GM18909 (cell line): ENCODE results near the gene OBSCN.

Source experiments
- ATAC-seq: cut with Tn5 transposase; IDR thresholded peaks from one replicate; pipeline ENCODE4 v1.9.1; 2021; ENCODE audit warnings: mild to moderate bottlenecking; ENCODE audit not compliant: unreplicated experiment, poor library complexity

OBSCN gene

GRCh38 chr1:228347181-228347580 is 139.3 kb downstream of the OBSCN start:
- no peak for ATAC-seq

GRCh38 chr1:228348708-228349467 is 141.0 kb downstream of the OBSCN start:
- no peak for ATAC-seq

DNA sequence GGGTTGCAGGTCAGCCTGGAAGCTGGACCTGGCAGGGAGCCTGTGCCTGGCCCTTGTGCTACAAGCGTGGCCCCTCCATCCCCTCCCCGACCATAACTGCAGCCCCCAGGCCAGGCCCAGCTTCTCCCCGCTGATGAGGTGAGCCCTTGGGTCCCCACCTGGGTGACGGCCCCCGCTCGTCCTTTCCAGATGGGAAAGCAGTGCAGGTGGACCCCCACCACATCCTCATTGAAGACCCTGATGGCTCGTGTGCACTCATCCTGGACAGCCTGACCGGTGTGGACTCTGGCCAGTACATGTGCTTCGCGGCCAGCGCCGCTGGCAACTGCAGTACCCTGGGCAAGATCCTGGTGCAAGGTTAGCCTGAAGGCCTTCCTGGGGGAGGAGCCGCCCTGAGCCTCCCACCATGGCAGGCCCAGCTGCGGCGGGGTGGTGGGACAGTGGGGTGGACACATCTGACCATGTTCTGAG is 141.9 kb downstream of the OBSCN start:
- no peak for ATAC-seq

GRCh38 chr1:228350179-228350742 is 142.4 kb downstream of the OBSCN start:
- no peak for ATAC-seq

DNA sequence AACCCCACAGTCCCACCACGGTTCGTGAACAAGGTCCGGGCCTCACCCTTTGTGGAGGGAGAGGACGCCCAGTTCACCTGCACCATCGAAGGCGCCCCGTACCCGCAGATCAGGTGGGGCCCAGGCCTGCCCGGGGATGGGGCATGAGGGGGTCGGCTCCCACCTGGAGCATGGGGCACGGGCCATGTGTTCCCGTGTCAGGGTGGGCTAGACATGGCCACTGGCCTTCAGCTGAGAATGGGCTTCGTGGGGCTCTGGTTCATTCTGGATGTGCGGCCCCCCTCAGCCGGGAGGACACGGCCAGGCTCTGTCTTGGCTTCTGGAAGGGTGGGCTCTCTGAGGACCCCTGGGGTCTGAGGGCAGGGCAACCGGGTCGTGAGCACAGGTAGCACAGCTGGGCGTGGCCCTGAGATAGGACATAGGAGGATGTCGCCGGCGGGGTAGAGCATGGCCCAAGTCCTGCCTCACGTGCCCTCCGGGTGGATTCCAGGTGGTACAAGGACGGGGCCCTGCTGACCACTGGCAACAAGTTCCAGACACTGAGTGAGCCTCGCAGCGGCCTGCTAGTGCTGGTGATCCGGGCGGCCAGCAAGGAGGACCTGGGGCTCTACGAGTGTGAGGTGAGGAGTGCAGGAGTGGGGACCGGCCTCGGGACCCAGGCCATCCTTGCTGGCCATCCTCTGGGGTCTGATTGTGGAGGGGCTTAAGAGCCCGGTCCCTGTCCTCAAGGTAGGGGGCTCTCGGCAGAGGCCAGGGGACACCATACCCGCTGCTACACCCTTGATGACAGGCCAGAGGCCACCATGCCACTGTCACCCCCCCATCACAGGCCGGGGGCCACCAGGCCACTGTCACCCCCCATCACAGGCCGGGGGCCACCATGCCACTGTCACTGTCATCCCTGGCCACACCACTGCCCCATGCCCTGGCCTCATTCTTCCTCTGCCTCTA is 143.3 kb downstream of the OBSCN start:
- ATAC-seq = no peak

DNA sequence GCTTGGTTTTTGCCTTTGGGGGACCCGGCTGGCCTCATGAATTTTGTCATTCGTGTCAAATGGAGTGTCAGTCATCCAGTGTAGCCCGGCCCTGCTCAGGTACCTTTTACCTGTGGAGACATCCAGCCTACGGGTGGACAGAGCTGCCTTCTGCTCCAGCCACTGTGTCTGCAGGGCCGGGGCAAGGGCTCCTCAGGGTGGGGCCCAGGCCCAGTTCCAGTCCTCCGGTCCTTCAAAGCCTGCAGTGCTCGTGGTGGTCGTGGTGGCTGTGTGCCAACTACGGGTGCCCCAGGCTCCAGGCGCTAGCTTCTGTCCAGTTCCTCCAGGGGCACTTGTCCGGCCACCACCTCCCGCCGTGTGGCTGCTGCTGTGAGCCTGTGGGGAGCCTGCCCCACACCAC is 144.0 kb downstream of the OBSCN start:
- ATAC-seq = no peak

- no peak for ATAC-seq
These were observed 145.0 kb downstream of the OBSCN start for GRCh38 chr1:228352677-228353481.

GRCh38 chr1:228353601-228354371 is 145.9 kb downstream of the OBSCN start:
- ATAC-seq = no peak

DNA sequence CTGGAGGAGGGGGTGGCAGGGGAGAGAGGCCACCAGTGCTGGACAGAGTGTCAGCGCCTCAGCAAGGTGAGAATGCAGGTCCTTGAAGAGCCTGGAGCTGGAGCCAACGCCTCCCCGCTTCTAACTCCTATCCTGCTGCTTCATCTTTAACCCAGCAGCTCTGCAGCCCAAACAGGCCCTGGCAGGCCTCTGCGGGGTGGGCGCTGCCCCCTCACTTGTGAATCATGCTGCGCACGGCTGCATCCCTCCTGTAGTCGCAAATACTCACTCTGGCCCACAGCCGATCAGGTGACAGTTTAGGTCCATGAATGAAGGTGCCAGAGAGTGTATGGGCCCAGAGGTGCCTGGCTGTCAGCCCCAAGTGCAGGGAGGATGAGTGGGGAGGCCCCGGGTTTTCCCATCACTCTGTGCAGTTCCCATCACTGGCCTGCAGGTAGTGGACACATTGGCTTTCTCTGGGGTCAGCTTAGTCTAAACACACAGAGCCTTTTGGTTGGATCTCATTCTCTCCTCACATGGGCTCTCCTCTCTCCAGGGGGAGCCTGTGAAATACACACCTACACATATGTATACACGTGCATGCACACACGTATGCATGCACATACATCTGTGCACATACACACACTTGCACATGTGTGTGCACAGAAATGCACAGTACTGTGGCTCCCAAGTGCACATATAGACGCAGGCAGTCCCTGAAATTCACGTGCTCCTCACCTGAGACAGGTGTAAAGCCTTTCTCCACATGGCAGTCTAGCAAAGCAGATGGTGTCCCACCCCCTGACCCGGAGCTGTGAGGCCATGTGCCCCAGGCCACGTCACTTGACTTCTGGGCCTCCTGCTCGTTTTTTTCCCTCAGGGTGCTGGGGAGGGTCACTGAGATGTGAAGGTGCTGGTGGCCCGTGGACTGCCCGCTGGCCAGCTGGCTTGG is 146.8 kb downstream of the OBSCN start:
- ATAC-seq = no peak

DNA sequence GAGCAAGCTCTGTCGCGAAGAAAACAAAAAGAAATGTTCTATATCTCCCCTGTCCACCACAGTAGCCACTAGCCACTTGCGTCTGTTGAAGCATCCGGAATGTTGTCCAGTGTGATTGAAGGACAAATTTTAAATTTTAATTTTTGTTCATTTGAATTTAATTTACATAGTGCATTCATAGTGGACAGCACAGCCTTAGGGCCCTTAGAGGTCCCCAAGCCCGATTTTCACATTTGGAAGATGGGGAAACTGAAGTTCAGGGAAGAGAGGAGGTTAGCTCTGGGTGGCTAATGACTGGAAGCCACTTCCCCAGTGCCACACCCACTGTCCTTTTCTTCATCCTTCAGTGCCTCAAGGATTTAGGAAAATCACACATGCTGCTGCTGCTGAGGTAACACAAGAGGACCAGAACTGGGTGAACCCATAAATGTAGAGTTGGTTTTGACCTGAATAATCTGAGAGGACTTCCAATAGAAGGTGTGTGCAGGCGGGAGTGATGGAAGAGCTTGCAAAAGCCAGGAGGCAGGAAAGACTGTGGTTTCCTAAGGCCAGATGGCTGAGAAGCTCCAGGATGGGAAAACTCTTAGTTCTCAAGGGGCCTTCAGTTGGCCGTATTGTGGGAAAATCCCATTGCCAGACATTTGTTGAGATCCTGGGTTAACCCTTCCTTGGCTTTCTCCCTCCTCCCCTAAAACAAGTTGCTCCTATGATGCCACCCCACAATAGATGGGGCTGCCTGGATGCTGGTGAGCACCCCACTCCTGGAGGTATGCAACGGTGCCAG is 149.2 kb downstream of the OBSCN start:
- ATAC-seq = no peak

GRCh38 chr1:228358039-228358763 is 150.4 kb downstream of the OBSCN start:
- ATAC-seq = no peak

- no peak for ATAC-seq
These were observed 151.1 kb downstream of the OBSCN start for GRCh38 chr1:228358764-228359612.

DNA sequence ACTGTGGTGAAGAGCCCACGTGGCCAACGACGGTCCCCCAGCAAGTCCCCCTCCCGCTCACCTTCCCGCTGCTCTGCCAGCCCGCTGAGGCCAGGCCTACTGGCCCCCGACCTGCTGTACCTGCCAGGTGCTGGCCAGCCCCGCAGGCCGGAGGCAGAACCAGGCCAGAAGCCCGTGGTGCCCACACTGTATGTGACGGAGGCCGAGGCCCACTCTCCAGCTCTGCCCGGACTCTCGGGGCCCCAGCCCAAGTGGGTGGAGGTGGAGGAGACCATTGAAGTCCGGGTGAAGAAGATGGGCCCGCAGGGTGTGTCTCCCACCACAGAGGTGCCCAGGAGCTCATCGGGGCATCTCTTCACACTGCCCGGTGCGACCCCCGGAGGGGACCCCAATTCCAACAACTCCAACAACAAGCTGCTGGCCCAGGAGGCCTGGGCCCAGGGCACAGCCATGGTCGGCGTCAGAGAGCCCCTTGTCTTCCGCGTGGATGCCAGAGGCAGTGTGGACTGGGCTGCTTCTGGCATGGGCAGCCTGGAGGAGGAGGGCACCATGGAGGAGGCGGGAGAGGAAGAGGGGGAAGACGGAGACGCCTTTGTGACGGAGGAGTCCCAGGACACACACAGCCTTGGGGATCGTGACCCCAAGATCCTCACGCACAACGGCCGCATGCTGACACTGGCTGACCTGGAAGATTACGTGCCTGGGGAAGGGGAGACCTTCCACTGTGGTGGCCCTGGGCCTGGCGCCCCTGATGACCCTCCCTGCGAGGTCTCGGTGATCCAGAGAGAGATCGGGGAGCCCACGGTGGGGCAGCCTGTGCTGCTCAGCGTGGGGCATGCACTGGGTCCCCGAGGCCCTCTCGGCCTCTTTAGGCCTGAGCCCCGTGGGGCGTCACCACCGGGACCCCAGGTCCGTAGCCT is 152.0 kb downstream of the OBSCN start:
- no peak for ATAC-seq

DNA sequence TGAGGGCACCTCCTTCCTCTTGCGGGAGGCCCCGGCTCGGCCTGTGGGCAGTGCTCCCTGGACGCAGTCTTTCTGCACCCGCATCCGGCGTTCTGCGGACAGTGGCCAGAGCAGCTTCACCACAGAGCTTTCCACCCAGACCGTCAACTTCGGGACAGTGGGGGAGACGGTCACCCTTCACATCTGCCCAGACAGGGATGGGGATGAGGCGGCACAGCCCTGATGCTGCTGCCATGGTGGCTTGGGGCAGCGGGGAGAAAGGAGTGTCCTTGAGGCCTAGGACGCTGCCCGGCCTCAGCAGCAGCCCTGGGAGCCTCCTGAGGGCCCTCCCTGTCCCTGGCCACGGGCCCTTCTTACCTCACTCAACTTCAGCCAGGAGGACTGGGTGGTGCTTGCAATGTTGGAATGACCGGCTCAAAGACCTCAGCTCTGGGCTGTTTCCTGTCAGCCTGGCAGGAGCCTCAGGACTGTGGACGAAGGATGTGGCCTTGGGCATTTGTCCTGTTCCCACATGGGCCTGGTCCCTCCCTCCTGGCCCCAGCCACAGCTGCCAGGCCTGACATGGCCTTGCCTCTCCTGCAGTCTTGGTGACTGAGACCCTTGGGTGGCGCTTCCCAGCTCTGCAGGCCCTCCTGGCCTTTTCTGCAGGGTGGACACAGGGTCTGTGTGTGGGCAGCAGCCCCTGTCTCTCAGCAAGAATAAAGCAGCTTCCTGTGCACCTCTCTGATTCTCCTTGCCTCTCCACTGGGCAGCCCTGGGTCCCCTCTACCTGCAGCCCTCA is 152.9 kb downstream of the OBSCN start:
- no peak for ATAC-seq
